HepG2 (cell line): Measurements from ENCODE around the gene CNGA3. TPM values are rescaled to one million over a fixed set of nuclear protein-coding genes. Genes with fewer than 3 reads are reported as not detected.

Source experiments
- ATAC-seq: fragments of 200-7000 bp; cut with Tn5 transposase; 3 replicates; pipeline ENCODE4 v1.9.1; 2020; ENCODE audit warnings: mild to moderate bottlenecking, moderate library complexity
- BruUV-seq: library from RNA; stranded (reverse); fragments of 400-500 nt; replicated peaks from 2 replicates; lab custom pipeline; 2021; lab: Mats Ljungman, UMichigan
- CTCF ChIA-PET: fragments of 300-600 bp; formaldehyde crosslinking; extraction: SDS; loops from one replicate; lab custom pipeline; 2021; ENCODE audit warnings: low total read pairs, inconsistent platforms, low intra/inter-chr PET ratio; lab: Yijun Ruan, JAX
- POLR2A ChIA-PET: fragments of 350-600 bp; sonication (Branson Sonifier 250); formaldehyde crosslinking; loops from one replicate; lab custom pipeline; 2020; ENCODE audit warnings: antibody characterized with exemption, inconsistent platforms; lab: Yijun Ruan, JAX
- DNase-seq: peaks from one replicate; pipeline ENCODE4 v3.0.0-alpha.2; 2015; ENCODE audit warnings: low spot score
- FAIRE-seq: peaks from 3 replicates; lab custom pipeline; 2011; peaks lifted over from hg19 to GRCh38; lab: Jason Lieb, UNC
- H2AFZ ChIP-seq: one replicate; pipeline ENCODE4 v1.6.1; 2011; ENCODE audit warnings: low read length, inconsistent platforms
- H3K27ac ChIP-seq: fragments of 300-600 bp; 3 replicates; pipeline ENCODE4 v1.8.0; 2011; ENCODE audit warnings: mixed run types, mild to moderate bottlenecking, mixed read lengths, low read length, inconsistent platforms; ENCODE audit not compliant: insufficient read depth; ENCODE audit errors: extremely low read length
- H3K27me3 ChIP-seq, 2 experiments: fragments of 200-600 bp in 1 of 2; 2 replicates in 1 of 2; 3 replicates in 1 of 2; pipeline versions ENCODE4 v1.6.0 to v1.8.0; 2011; ENCODE audit warnings: low read length in 2 of 2, mild to moderate bottlenecking in 2 of 2, moderate library complexity in 2 of 2, inconsistent platforms in 1 of 2; ENCODE audit not compliant: insufficient read depth in 2 of 2, control insufficient read depth in 1 of 2
- H3K36me3 ChIP-seq, 2 experiments: fragments of 200-600 bp in 1 of 2; replicated peaks in 1 of 2; 2 replicates in 1 of 2; 3 replicates in 1 of 2; pipeline versions ENCODE4 v1.5.1 to v1.8.0; 2011; ENCODE audit warnings: low read length in 2 of 2, inconsistent platforms in 1 of 2; ENCODE audit not compliant: insufficient read depth in 2 of 2, control insufficient read depth in 1 of 2
- H3K4me1 ChIP-seq: 2 replicates; pipeline ENCODE4 v1.5.1; 2012; ENCODE audit warnings: low read length, inconsistent platforms; ENCODE audit not compliant: insufficient read depth
- H3K4me2 ChIP-seq: 2 replicates; pipeline ENCODE4 v1.6.0; 2011; ENCODE audit warnings: low read depth, low read length, inconsistent platforms
- H3K4me3 ChIP-seq, 3 experiments: fragments of 200-600 bp in 1 of 3; sonication (generic), shearing (Covaris generic) in 1 of 3; replicated peaks in 1 of 3; 2 replicates each; pipeline ENCODE4 v1.5.1; 2011 to 2016; ENCODE audit warnings: low read length in 3 of 3, inconsistent platforms in 2 of 3, low read depth in 2 of 3, mild to moderate bottlenecking in 2 of 3, control low read depth in 1 of 3, mixed read lengths in 1 of 3; ENCODE audit not compliant: insufficient read depth in 1 of 3
- H3K79me2 ChIP-seq: one replicate; pipeline ENCODE4 v1.6.1; 2011; ENCODE audit warnings: low read length, inconsistent platforms; ENCODE audit not compliant: insufficient read depth
- H3K9ac ChIP-seq: 2 replicates; pipeline ENCODE4 v1.6.0; 2011; ENCODE audit warnings: mild to moderate bottlenecking, low read depth, low read length, inconsistent platforms; ENCODE audit not compliant: insufficient read depth
- H3K9me3 ChIP-seq: 2 replicates; pipeline ENCODE4 v1.5.1; 2012; ENCODE audit warnings: mild to moderate bottlenecking, low read length
- H4K20me1 ChIP-seq: 2 replicates; pipeline ENCODE4 v1.6.0; 2011; ENCODE audit warnings: inconsistent platforms, mild to moderate bottlenecking, low read length, moderate library complexity; ENCODE audit not compliant: insufficient read depth
- EZH2 ChIP-seq: conservative IDR thresholded peaks from 2 replicates; pipeline ENCODE4 v1.6.1; 2012; ENCODE audit warnings: mild to moderate bottlenecking, low read depth, low read length, moderate library complexity
- MLLT10 ChIP-seq: sonication (generic); formaldehyde crosslinking; IDR thresholded peaks from 2 replicates; pipeline ENCODE4 v1.4.0; 2020; ENCODE audit warnings: missing genetic modification reagents
- NFE2L2 ChIP-seq: fragments of 150-350 bp; IDR thresholded peaks from 2 replicates; pipeline ENCODE4 v1.6.1; 2014; ENCODE audit warnings: low read length
- ZSCAN9 ChIP-seq: IDR thresholded peaks from 2 replicates; pipeline ENCODE4 v1.6.1; 2016; ENCODE audit warnings: borderline replicate concordance
- WGBS: methylation state at CpG from one replicate; pipeline ENCODE4 v1.1.6; 2017; ENCODE audit warnings: low lambda C conversion rate; 5-methylcytosine and 5-hydroxymethylcytosine counted together
- in situ Hi-C: cut with HindIII; loops from 2 replicates; pipeline ENCODE4 v1.10.0; 2017; ENCODE audit warnings: low pct_unique_long_range_greater_than_20kb; ENCODE audit not compliant: extremely low pct_ligation_motif_present
- intact Hi-C: fragments of 100-400 bp; cut with micrococcal nuclease; formaldehyde crosslinking; loops from one replicate; pipeline ENCODE4 v1.10.0; 2022; ENCODE audit not compliant: unreplicated experiment
- polyA plus RNA-seq, 8 experiments: library from polyadenylated mRNA; depleted of rRNA in 3 of 8; stranded (reverse) in 7 of 8; unstranded in 1 of 8; fragments of >200 nt; fragmentation: Illumina TruSeq in 4 of 8; extraction: Trizol in 4 of 8; gene quantifications; 2 replicates each; pipeline versions ENCODE4 v1.2.1 to v1.2.3, GENCODE V29; 2011 to 2016; ENCODE audit warnings: low read depth in 4 of 8, missing spikeins in 1 of 8, mixed read lengths in 1 of 8; ENCODE audit not compliant: insufficient read depth in 1 of 8
- total RNA-seq, 5 experiments: library from RNA; depleted of rRNA; stranded (reverse); fragments of >200 nt; fragmentation: Illumina TruSeq; extraction: Trizol; gene quantifications; 2 replicates each; pipeline ENCODE4 v1.2.3, GENCODE V29; 2016; ENCODE audit warnings: low read depth in 1 of 5
- TF ChIP-seq, protein P1 (sequence below): sonication (generic); formaldehyde crosslinking; IDR thresholded peaks from 2 replicates; pipeline ENCODE4 v1.5.0; 2020; ENCODE audit warnings: mild to moderate bottlenecking, missing genetic modification reagents, moderate library complexity

CNGA3 gene
- total and polyA plus RNA-seq, 2 of the 13 experiments (the other 11 are each of a cell fraction or from before 2014, with no cell fraction given), result not detected

- TF ChIP-seq, protein P1, sequence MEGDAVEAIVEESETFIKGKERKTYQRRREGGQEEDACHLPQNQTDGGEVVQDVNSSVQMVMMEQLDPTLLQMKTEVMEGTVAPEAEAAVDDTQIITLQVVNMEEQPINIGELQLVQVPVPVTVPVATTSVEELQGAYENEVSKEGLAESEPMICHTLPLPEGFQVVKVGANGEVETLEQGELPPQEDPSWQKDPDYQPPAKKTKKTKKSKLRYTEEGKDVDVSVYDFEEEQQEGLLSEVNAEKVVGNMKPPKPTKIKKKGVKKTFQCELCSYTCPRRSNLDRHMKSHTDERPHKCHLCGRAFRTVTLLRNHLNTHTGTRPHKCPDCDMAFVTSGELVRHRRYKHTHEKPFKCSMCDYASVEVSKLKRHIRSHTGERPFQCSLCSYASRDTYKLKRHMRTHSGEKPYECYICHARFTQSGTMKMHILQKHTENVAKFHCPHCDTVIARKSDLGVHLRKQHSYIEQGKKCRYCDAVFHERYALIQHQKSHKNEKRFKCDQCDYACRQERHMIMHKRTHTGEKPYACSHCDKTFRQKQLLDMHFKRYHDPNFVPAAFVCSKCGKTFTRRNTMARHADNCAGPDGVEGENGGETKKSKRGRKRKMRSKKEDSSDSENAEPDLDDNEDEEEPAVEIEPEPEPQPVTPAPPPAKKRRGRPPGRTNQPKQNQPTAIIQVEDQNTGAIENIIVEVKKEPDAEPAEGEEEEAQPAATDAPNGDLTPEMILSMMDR, result 0 out of 2 replicates have a peak, but pooled peaks have one; percentile 10
- TF ChIP-seq NFE2L2 (no peak), MLLT10 (CRISPR knock-in tag) (no peak)
These were observed 34.3 kb upstream of the CNGA3 start (continued) for GRCh38 chr2:98311771-98312545.

GRCh38 chr2:98313492-98314250 is 32.6 kb upstream of the CNGA3 start:
- H3K4me3 ChIP-seq, result no peak overlapping the region
- no peak overlapping the region for H3K9ac ChIP-seq
- BruUV-seq, result no TSS peak
- no peaks in the 10 kb centered on the region for H4K20me1 ChIP-seq
- no peak for ATAC-seq
- no peaks in the 10 kb centered on the region for H3K36me3 ChIP-seq
- ChIA-PET POLR2A (no interaction called here), CTCF (no interaction called here)
- FAIRE-seq, result no peak
- no peak overlapping the region for H3K4me2 ChIP-seq
- TF ChIP-seq EZH2 (no peak), ZSCAN9 (CRISPR knock-in tag) (no peak)
- peaks cover 1 to 27% of the 10 kb centered on the region in 2 experiments; a peak in 4 of 5 replicates for H3K27me3 ChIP-seq
- in situ Hi-C loops (no loop called here), intact Hi-C loops (no loop called here)
- no peak overlapping the region for H2AFZ ChIP-seq
- H3K9me3 ChIP-seq, result no peaks in the 10 kb centered on the region
- H3K27ac ChIP-seq, result no peak overlapping the region
- H3K79me2 ChIP-seq, result no peaks in the 10 kb centered on the region
- no peaks in the 10 kb centered on the region for H3K4me1 ChIP-seq
- WGBS, result 37% methylated on average over 8 of the region's 8 CpGs
- DNase-seq, result no peak
